ENCODE results near the gene RUNX1.

DNA sequence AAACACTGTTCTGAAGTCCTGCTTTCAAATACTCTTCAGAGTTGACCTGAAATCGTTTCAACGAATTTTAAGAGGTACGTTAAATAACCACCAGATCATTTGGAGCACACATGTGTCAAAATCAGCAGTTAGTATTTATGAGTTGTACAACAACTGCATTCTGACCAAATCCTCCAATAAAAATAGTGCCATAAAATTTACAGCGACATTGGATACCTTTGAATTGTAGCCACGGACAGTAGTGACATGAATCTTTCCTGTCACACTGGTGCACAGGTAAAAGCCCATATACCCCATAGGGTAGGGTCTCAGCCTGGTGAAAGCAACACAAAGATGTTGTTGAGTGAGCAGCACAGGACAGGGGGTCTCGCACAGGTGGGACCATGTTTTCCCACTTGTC is 258.8 kb downstream of the RUNX1 start:
- TF ChIP-seq GATA2 (IDR thresholded peaks at IDR 0.05; ENCODE audit: low read depth, low read length) (no peak), GATA3 (IDR thresholded peaks at IDR 0.05; ENCODE audit: low read depth, low read length) (no peak)
